HepG2 (cell line): ENCODE data around the gene TRIM59. TPM values are rescaled to one million over a fixed set of nuclear protein-coding genes. Genes with fewer than 3 reads are reported as not detected.

ENCODE experiments used
- ATAC-seq: fragments of 200-7000 bp; cut with Tn5 transposase; 3 replicates; pipeline ENCODE4 v1.9.1; 2020; ENCODE audit warnings: mild to moderate bottlenecking, moderate library complexity
- BruUV-seq: library from RNA; stranded (reverse); fragments of 400-500 nt; replicated peaks from 2 replicates; lab custom pipeline; 2021; lab: Mats Ljungman, UMichigan
- CTCF ChIA-PET: fragments of 300-600 bp; formaldehyde crosslinking; extraction: SDS; loops from one replicate; lab custom pipeline; 2021; ENCODE audit warnings: low total read pairs, inconsistent platforms, low intra/inter-chr PET ratio; lab: Yijun Ruan, JAX
- POLR2A ChIA-PET: fragments of 350-600 bp; sonication (Branson Sonifier 250); formaldehyde crosslinking; loops from one replicate; lab custom pipeline; 2020; ENCODE audit warnings: antibody characterized with exemption, inconsistent platforms; lab: Yijun Ruan, JAX
- DNase-seq: peaks from one replicate; pipeline ENCODE4 v3.0.0-alpha.2; 2015; ENCODE audit warnings: low spot score
- FAIRE-seq: peaks from 3 replicates; lab custom pipeline; 2011; peaks lifted over from hg19 to GRCh38; lab: Jason Lieb, UNC
- H2AFZ ChIP-seq: one replicate; pipeline ENCODE4 v1.6.1; 2011; ENCODE audit warnings: low read length, inconsistent platforms
- H3K27ac ChIP-seq: fragments of 300-600 bp; 3 replicates; pipeline ENCODE4 v1.8.0; 2011; ENCODE audit warnings: mixed run types, mild to moderate bottlenecking, mixed read lengths, low read length, inconsistent platforms; ENCODE audit not compliant: insufficient read depth; ENCODE audit errors: extremely low read length
- H3K27me3 ChIP-seq, 2 experiments: fragments of 200-600 bp in 1 of 2; 2 replicates in 1 of 2; 3 replicates in 1 of 2; pipeline versions ENCODE4 v1.6.0 to v1.8.0; 2011; ENCODE audit warnings: low read length in 2 of 2, mild to moderate bottlenecking in 2 of 2, moderate library complexity in 2 of 2, inconsistent platforms in 1 of 2; ENCODE audit not compliant: insufficient read depth in 2 of 2, control insufficient read depth in 1 of 2
- H3K36me3 ChIP-seq, 2 experiments: fragments of 200-600 bp in 1 of 2; replicated peaks in 1 of 2; 2 replicates in 1 of 2; 3 replicates in 1 of 2; pipeline versions ENCODE4 v1.5.1 to v1.8.0; 2011; ENCODE audit warnings: low read length in 2 of 2, inconsistent platforms in 1 of 2; ENCODE audit not compliant: insufficient read depth in 2 of 2, control insufficient read depth in 1 of 2
- H3K4me1 ChIP-seq: 2 replicates; pipeline ENCODE4 v1.5.1; 2012; ENCODE audit warnings: low read length, inconsistent platforms; ENCODE audit not compliant: insufficient read depth
- H3K4me2 ChIP-seq: 2 replicates; pipeline ENCODE4 v1.6.0; 2011; ENCODE audit warnings: low read depth, low read length, inconsistent platforms
- H3K4me3 ChIP-seq, 3 experiments: fragments of 200-600 bp in 1 of 3; sonication (generic), shearing (Covaris generic) in 1 of 3; replicated peaks in 1 of 3; 2 replicates each; pipeline ENCODE4 v1.5.1; 2011 to 2016; ENCODE audit warnings: low read length in 3 of 3, inconsistent platforms in 2 of 3, low read depth in 2 of 3, mild to moderate bottlenecking in 2 of 3, control low read depth in 1 of 3, mixed read lengths in 1 of 3; ENCODE audit not compliant: insufficient read depth in 1 of 3
- H3K79me2 ChIP-seq: one replicate; pipeline ENCODE4 v1.6.1; 2011; ENCODE audit warnings: low read length, inconsistent platforms; ENCODE audit not compliant: insufficient read depth
- H3K9ac ChIP-seq: 2 replicates; pipeline ENCODE4 v1.6.0; 2011; ENCODE audit warnings: mild to moderate bottlenecking, low read depth, low read length, inconsistent platforms; ENCODE audit not compliant: insufficient read depth
- H3K9me3 ChIP-seq: 2 replicates; pipeline ENCODE4 v1.5.1; 2012; ENCODE audit warnings: mild to moderate bottlenecking, low read length
- H4K20me1 ChIP-seq: 2 replicates; pipeline ENCODE4 v1.6.0; 2011; ENCODE audit warnings: inconsistent platforms, mild to moderate bottlenecking, low read length, moderate library complexity; ENCODE audit not compliant: insufficient read depth
- IRF2 ChIP-seq: IDR thresholded peaks from 2 replicates; pipeline ENCODE4 v1.6.1; 2018; ENCODE audit warnings: missing genetic modification reagents, missing compliant biosample characterization
- SALL1 ChIP-seq: sonication (generic); formaldehyde crosslinking; IDR thresholded peaks from 2 replicates; pipeline ENCODE4 v1.8.0; 2022; ENCODE audit warnings: mild to moderate bottlenecking, missing genetic modification reagents
- SOX5 ChIP-seq: IDR thresholded peaks from 2 replicates; pipeline ENCODE4 v1.6.1; 2016; ENCODE audit warnings: borderline replicate concordance
- THAP9 ChIP-seq: sonication (generic); formaldehyde crosslinking; IDR thresholded peaks from 2 replicates; pipeline ENCODE4; 2020; ENCODE audit warnings: missing genetic modification reagents, mild to moderate bottlenecking, borderline replicate concordance
- YY1 ChIP-seq: IDR thresholded peaks from 2 replicates; pipeline ENCODE4 v1.6.1; 2011; ENCODE audit warnings: low read length, low read depth, moderate library complexity, mild to moderate bottlenecking; ENCODE audit not compliant: insufficient read depth, insufficient replicate concordance
- WGBS: methylation state at CpG from one replicate; pipeline ENCODE4 v1.1.6; 2017; ENCODE audit warnings: low lambda C conversion rate; 5-methylcytosine and 5-hydroxymethylcytosine counted together
- in situ Hi-C: cut with HindIII; loops from 2 replicates; pipeline ENCODE4 v1.10.0; 2017; ENCODE audit warnings: low pct_unique_long_range_greater_than_20kb; ENCODE audit not compliant: extremely low pct_ligation_motif_present
- intact Hi-C: fragments of 100-400 bp; cut with micrococcal nuclease; formaldehyde crosslinking; loops from one replicate; pipeline ENCODE4 v1.10.0; 2022; ENCODE audit not compliant: unreplicated experiment
- polyA plus RNA-seq, 8 experiments: library from polyadenylated mRNA; depleted of rRNA in 3 of 8; stranded (reverse) in 7 of 8; unstranded in 1 of 8; fragments of >200 nt; fragmentation: Illumina TruSeq in 4 of 8; extraction: Trizol in 4 of 8; gene quantifications; 2 replicates each; pipeline versions ENCODE4 v1.2.1 to v1.2.3, GENCODE V29; 2011 to 2016; ENCODE audit warnings: low read depth in 4 of 8, missing spikeins in 1 of 8, mixed read lengths in 1 of 8; ENCODE audit not compliant: insufficient read depth in 1 of 8
- total RNA-seq, 5 experiments: library from RNA; depleted of rRNA; stranded (reverse); fragments of >200 nt; fragmentation: Illumina TruSeq; extraction: Trizol; gene quantifications; 2 replicates each; pipeline ENCODE4 v1.2.3, GENCODE V29; 2016; ENCODE audit warnings: low read depth in 1 of 5
- TF ChIP-seq, protein P1 (sequence below): sonication (generic); formaldehyde crosslinking; IDR thresholded peaks from 2 replicates; pipeline ENCODE4 v1.9.0; 2021; ENCODE audit warnings: missing genetic modification reagents, borderline replicate concordance
- TF ChIP-seq, protein P2 (sequence below), 2 experiments: fragments of 450-650 bp in 1 of 2; sonication (generic) in 1 of 2; formaldehyde crosslinking; IDR thresholded peaks; 2 replicates each; pipeline versions ENCODE4 v1.5.0 to v1.8.0; 2020 to 2022; ENCODE audit warnings: mild to moderate bottlenecking in 1 of 2, missing genetic modification reagents in 1 of 2
- TF ChIP-seq, protein P3 (sequence below), 2 experiments: sonication (generic) in 1 of 2; formaldehyde crosslinking in 1 of 2; IDR thresholded peaks; 2 replicates each; pipeline versions ENCODE4 v1.5.1 to v1.6.1; 2011 to 2020; ENCODE audit warnings: borderline replicate concordance in 1 of 2, low read depth in 1 of 2, low read length in 1 of 2, mild to moderate bottlenecking in 1 of 2, missing genetic modification reagents in 1 of 2, moderate library complexity in 1 of 2
- TF ChIP-seq, protein P4 (sequence below): sonication (generic); formaldehyde crosslinking; IDR thresholded peaks from 2 replicates; pipeline ENCODE4 v1.8.1; 2023; ENCODE audit warnings: mild to moderate bottlenecking, moderate library complexity, missing genetic modification reagents

TRIM59 gene
- total and polyA plus RNA-seq, 2 of the 13 experiments (the other 11 are each of a cell fraction or from before 2014, with no cell fraction given): 1.3 to 3.2 TPM

DNA sequence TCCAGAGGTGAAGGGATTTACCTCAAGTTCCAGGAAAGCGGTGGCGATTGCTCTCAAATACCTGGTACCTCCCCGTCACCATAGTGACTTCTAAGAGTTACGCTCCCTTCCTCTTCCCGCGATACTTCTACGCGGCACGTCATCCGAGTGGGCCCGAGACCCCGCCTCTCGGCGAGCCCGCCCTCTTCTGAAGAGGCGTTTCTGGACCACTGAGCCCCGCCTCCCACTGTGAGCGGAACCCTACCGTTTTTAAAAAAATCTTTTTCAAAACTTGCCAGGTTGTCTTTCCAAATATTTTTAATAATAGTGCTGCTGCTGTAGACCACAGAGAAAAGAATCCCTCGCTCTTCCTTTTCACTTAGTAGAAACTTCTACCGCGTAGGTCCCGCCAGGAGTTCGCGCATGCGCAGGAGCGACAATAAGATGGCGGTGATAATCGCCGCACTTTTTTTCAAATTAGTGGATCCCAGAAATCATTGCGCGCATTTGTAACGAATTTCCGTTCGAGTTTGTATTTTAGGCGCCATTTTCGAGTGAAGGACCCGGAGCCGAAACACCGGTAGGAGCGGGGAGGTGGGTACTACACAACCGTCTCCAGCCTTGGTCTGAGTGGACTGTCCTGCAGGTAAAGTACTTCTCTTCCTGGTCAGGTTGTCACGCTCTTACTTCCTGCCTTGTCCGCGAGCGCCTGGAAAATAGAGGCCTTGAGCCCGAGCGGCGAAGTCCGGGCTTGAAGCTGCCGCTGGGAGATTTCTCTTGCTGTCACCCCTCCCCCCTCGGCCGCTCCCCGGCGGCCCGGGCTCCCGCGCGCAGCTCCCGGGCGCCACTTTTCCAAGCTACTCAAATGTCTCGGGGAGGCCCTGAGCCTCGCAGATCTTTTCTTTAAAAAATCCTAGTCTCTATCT lies 50.2 kb downstream of the TRIM59 start, which contains the start of the genes IFT80 and SMC4 (continued):
- TF ChIP-seq, protein P1, sequence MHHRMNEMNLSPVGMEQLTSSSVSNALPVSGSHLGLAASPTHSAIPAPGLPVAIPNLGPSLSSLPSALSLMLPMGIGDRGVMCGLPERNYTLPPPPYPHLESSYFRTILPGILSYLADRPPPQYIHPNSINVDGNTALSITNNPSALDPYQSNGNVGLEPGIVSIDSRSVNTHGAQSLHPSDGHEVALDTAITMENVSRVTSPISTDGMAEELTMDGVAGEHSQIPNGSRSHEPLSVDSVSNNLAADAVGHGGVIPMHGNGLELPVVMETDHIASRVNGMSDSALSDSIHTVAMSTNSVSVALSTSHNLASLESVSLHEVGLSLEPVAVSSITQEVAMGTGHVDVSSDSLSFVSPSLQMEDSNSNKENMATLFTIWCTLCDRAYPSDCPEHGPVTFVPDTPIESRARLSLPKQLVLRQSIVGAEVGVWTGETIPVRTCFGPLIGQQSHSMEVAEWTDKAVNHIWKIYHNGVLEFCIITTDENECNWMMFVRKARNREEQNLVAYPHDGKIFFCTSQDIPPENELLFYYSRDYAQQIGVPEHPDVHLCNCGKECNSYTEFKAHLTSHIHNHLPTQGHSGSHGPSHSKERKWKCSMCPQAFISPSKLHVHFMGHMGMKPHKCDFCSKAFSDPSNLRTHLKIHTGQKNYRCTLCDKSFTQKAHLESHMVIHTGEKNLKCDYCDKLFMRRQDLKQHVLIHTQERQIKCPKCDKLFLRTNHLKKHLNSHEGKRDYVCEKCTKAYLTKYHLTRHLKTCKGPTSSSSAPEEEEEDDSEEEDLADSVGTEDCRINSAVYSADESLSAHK (CRISPR knock-in tag): peak; percentile 82; the same call in 1 of the 2 replicates
- TF ChIP-seq, protein P2, sequence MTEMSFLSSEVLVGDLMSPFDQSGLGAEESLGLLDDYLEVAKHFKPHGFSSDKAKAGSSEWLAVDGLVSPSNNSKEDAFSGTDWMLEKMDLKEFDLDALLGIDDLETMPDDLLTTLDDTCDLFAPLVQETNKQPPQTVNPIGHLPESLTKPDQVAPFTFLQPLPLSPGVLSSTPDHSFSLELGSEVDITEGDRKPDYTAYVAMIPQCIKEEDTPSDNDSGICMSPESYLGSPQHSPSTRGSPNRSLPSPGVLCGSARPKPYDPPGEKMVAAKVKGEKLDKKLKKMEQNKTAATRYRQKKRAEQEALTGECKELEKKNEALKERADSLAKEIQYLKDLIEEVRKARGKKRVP (CRISPR knock-in tag; IDR thresholded peaks at IDR 0.05): peak in 1 of 2 experiments; percentile 81; a peak in 2 of 4 replicates
- peak; percentile 90 for TF ChIP-seq YY1

DNA sequence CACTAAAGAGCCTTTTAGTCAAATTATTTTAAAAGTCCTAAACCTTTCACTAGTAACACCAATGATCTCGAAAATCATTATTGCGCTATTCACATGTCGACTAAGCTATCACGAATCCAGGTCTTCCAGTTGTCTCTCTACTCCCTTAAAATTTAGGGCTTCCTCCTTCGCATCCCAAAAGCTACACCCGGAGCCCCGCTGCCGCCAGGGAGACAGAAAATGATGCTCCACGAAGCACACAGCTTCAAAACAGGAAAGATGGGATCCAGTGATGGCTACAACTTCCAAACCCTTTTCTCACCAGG lies 50.8 kb downstream of the TRIM59 start:
- TSS peak; percentile 76 for BruUV-seq
- TF ChIP-seq, protein P3, sequence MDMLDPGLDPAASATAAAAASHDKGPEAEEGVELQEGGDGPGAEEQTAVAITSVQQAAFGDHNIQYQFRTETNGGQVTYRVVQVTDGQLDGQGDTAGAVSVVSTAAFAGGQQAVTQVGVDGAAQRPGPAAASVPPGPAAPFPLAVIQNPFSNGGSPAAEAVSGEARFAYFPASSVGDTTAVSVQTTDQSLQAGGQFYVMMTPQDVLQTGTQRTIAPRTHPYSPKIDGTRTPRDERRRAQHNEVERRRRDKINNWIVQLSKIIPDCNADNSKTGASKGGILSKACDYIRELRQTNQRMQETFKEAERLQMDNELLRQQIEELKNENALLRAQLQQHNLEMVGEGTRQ (IDR thresholded peaks at IDR 0.05; ENCODE audit: low read depth, low read length): no peak
- TF ChIP-seq, protein P3 (CRISPR knock-in tag; IDR thresholded peaks at IDR 0.05; ENCODE audit: borderline replicate concordance): no peak
- TF ChIP-seq SALL1 (0 out of 2 replicates have a peak, but pooled peaks have one; percentile 18), IRF2 (CRISPR knock-in tag) (0 out of 2 replicates have a peak, but pooled peaks have one; percentile 15), SOX5 (CRISPR knock-in tag) (0 out of 2 replicates have a peak, but pooled peaks have one; percentile 6), THAP9 (CRISPR knock-in tag) (no peak)
- TF ChIP-seq, protein P4, sequence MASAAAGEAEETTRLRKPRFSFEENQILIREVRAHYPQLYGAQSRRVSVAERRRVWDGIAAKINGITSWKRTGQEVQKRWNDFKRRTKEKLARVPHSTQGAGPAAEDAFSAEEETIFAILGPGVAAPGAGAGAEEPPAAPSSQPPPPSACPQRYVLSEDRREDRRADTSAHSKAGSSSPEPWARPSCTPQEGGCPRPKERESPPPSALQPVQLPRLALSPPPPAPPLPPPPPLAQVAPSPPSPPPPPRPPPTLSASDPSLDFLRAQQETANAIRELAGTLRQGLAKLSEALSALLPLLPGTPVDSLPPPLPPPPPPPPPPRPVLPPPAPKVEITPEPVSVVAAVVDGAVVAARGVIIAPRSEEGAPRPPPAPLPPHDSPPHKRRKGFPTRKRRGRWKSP: no peak

More for the DNA sequence above, 50.8 kb downstream of the TRIM59 start:
- Histone ChIP-seq H2AFZ (peak overlapping the region; percentile 92), H3K79me2 (peaks cover 60% of the 10 kb centered on the region), H3K4me2 (peak overlapping the region; percentile 75), H3K9ac (peak overlapping the region; percentile 96), H3K27ac (peak overlapping the region; percentile 98), H3K36me3 (no peaks in the 10 kb centered on the region), H3K4me1 (peaks cover 21% of the 10 kb centered on the region), H3K9me3 (no peaks in the 10 kb centered on the region), H3K4me3 (peak overlapping the region; percentile 87 to 94 (median 94)), H3K27me3 (no peaks in the 10 kb centered on the region; a peak in 1 of 5 replicates), H4K20me1 (peaks cover 9% of the 10 kb centered on the region; the same call in 1 of the 2 replicates)
- DNase-seq (no peak), ATAC-seq (no peak), FAIRE-seq (no peak)
- POLR2A ChIA-PET: no interaction called here
- in situ Hi-C loops: no loop called here
- 0% methylated on average over 9 of the region's 9 CpGs for WGBS
- CTCF ChIA-PET: no interaction called here
- intact Hi-C loops: loop anchor here (2.0 kb wide), 1 partner anchor 68 kb away; no protein-coding TSS in a partner anchor
